Mesenchymal stem cell (in vitro differentiated cells and primary cell): ENCODE data around the gene TTLL9.

ENCODE experiments used
- DNase-seq: peaks from one replicate; pipeline ENCODE4 v3.0.0-alpha.2; 2013
- H2AFZ ChIP-seq: one replicate; pipeline ENCODE4 v1.6.1; 2013; ENCODE audit warnings: low read depth, mild to moderate bottlenecking, control low read depth, inconsistent platforms, low read length, moderate library complexity
- H2AK5ac ChIP-seq: 2 replicates; pipeline ENCODE4 v1.6.1; 2013; ENCODE audit warnings: low read length, moderate library complexity, mild to moderate bottlenecking, inconsistent platforms; ENCODE audit not compliant: severe bottlenecking
- H2BK120ac ChIP-seq: one replicate; pipeline ENCODE4 v1.6.1; 2013; ENCODE audit warnings: low read depth, mild to moderate bottlenecking, inconsistent platforms, low read length, moderate library complexity
- H2BK12ac ChIP-seq, 2 experiments: one replicate each; pipeline ENCODE4 v1.6.1; 2013; ENCODE audit warnings: inconsistent platforms in 2 of 2, low read length in 2 of 2, mild to moderate bottlenecking in 2 of 2, moderate library complexity in 2 of 2, control low read depth in 1 of 2
- H2BK15ac ChIP-seq: one replicate; pipeline ENCODE4 v1.6.1; 2013; ENCODE audit warnings: mild to moderate bottlenecking, low read depth, inconsistent platforms; ENCODE audit not compliant: poor library complexity, severe bottlenecking
- H2BK5ac ChIP-seq: 2 replicates; pipeline ENCODE4 v1.6.1; 2013; ENCODE audit warnings: low read depth, mild to moderate bottlenecking, low read length, control low read depth, inconsistent platforms; ENCODE audit not compliant: poor library complexity, severe bottlenecking
- H3K14ac ChIP-seq, 2 experiments: one replicate each; pipeline ENCODE4 v1.6.1; 2013; ENCODE audit warnings: inconsistent platforms in 2 of 2, low read length in 2 of 2, control low read depth in 1 of 2, mild to moderate bottlenecking in 1 of 2, moderate library complexity in 1 of 2
- H3K18ac ChIP-seq, 2 experiments: one replicate each; pipeline ENCODE4 v1.6.1; 2013; ENCODE audit warnings: inconsistent platforms in 2 of 2, low read length in 2 of 2, control low read depth in 1 of 2, low read depth in 1 of 2, mild to moderate bottlenecking in 1 of 2
- H3K23ac ChIP-seq, 2 experiments: one replicate each; pipeline ENCODE4 v1.6.1; 2013; ENCODE audit warnings: inconsistent platforms in 2 of 2, low read length in 2 of 2, mild to moderate bottlenecking in 2 of 2, moderate library complexity in 2 of 2, control low read depth in 1 of 2
- H3K27ac ChIP-seq: 2 replicates; pipeline ENCODE4 v1.5.1; 2013; ENCODE audit warnings: mild to moderate bottlenecking, moderate library complexity, low read length, control low read depth, inconsistent platforms; ENCODE audit not compliant: poor library complexity, severe bottlenecking
- H3K27me3 ChIP-seq, 2 experiments: 2 replicates each; pipeline versions ENCODE4 v1.6.1 to v1.7.0; 2013; ENCODE audit warnings: low read length in 2 of 2, mild to moderate bottlenecking in 2 of 2, moderate library complexity in 2 of 2, control low read depth in 1 of 2, inconsistent platforms in 1 of 2; ENCODE audit not compliant: control insufficient read depth in 1 of 2, insufficient read depth in 1 of 2
- H3K36me3 ChIP-seq, 2 experiments: 2 replicates each; pipeline versions ENCODE4 v1.6.1 to v1.7.0; 2013; ENCODE audit warnings: low read length in 2 of 2, control low read depth in 1 of 2, inconsistent platforms in 1 of 2, low read depth in 1 of 2, mild to moderate bottlenecking in 1 of 2; ENCODE audit not compliant: insufficient read depth in 2 of 2, control insufficient read depth in 1 of 2
- H3K4ac ChIP-seq, 2 experiments: one replicate each; pipeline ENCODE4 v1.6.1; 2013; ENCODE audit warnings: inconsistent platforms in 2 of 2, low read length in 2 of 2, mild to moderate bottlenecking in 2 of 2, moderate library complexity in 2 of 2, control low read depth in 1 of 2, low read depth in 1 of 2
- H3K4me1 ChIP-seq: 2 replicates; pipeline ENCODE4 v1.6.1; 2013; ENCODE audit warnings: low read depth, low read length, control low read depth; ENCODE audit not compliant: control insufficient read depth, insufficient read depth
- H3K4me2 ChIP-seq: 2 replicates; pipeline ENCODE4 v1.6.1; 2013; ENCODE audit warnings: low read length, mild to moderate bottlenecking, inconsistent platforms; ENCODE audit not compliant: poor library complexity, severe bottlenecking
- H3K4me3 ChIP-seq, 2 experiments: 2 replicates each; pipeline versions ENCODE4 v1.5.1 to v1.7.0; 2013; ENCODE audit warnings: low read length in 2 of 2, mild to moderate bottlenecking in 2 of 2, control low read depth in 1 of 2, low read depth in 1 of 2; ENCODE audit not compliant: insufficient read depth in 1 of 2
- H3K79me1 ChIP-seq: replicated peaks from 2 replicates; pipeline ENCODE4 v1.6.1; 2013; ENCODE audit warnings: mild to moderate bottlenecking, control low read depth, low read length, inconsistent platforms; ENCODE audit not compliant: poor library complexity, severe bottlenecking
- H3K9ac ChIP-seq: 2 replicates; pipeline ENCODE4 v1.7.0; 2013; ENCODE audit warnings: mild to moderate bottlenecking, low read length, moderate library complexity
- H3K9me3 ChIP-seq: 2 replicates; pipeline ENCODE4 v1.7.0; 2013; ENCODE audit warnings: mild to moderate bottlenecking, low read length; ENCODE audit not compliant: control insufficient read depth
- H4K8ac ChIP-seq: one replicate; pipeline ENCODE4 v1.6.1; 2013; ENCODE audit warnings: inconsistent platforms, mild to moderate bottlenecking, low read length, moderate library complexity
- H4K91ac ChIP-seq: one replicate; pipeline ENCODE4 v1.6.1; 2013; ENCODE audit warnings: mild to moderate bottlenecking, low read length, inconsistent platforms
- WGBS: methylation state at CpG from one replicate; pipeline ENCODE4 v1.1.7; 2013; ENCODE audit warnings: mixed read lengths; 5-methylcytosine and 5-hydroxymethylcytosine counted together

TTLL9 gene

DNA sequence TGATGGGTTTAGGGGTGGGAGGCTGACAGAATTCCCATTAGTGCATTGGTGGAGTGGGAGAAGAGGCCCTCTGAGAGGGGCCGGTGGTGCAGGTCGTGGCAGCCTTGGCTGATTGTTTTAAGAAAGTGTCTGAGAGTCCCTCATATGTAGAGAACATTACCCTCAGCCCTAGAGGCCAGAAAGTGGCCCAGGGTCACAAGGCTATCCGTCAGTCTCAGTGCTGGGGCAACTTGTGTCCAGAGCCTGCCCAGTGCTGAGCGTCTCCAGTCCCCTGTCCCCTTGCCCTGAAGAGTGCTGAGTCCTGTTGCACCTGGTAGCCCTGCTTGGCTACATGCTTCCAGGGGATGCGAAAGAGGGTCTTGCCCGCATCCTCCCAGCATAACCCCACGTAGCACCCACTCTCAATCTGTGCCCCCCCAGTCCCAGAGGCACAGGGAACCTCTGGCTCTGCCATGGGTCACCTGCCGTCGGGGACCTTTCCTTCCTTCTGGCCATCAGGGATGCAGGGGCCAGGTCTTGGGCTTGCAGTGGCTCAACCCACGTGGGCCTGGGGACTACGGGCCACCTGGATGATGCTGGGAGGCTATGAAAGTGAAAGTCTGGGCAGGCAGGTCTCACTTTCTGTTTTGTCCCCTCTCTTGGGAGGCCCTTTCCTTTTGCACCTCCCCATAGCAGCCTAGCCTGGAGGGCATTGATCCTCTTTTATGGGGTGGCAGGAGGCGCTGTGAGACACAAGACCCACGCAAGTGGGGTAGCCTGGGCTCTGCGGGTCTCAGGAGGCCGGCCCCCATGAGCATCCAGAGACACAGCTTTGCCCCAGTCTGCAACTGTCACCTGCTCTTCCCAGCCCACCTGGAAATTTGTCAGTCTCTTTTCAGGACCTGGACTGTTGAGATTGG is 12.3 kb upstream of the TTLL9 start:
- no peak overlapping the region for H2BK12ac ChIP-seq
- H3K27me3 ChIP-seq: peaks cover 92% of the 10 kb centered on the region in 2 experiments
- H2AK5ac ChIP-seq: no peak overlapping the region
- H3K36me3 ChIP-seq: no peaks in the 10 kb centered on the region
- no peaks in the 10 kb centered on the region for H3K9me3 ChIP-seq
- H3K18ac ChIP-seq: no peak overlapping the region
- no peak overlapping the region for H3K27ac ChIP-seq
- 76% methylated on average over 15 of the region's 15 CpGs for WGBS
- no peak overlapping the region for H2BK15ac ChIP-seq
- H3K4me3 ChIP-seq: no peak overlapping the region
- H3K4ac ChIP-seq: no peak overlapping the region
- H3K14ac ChIP-seq: no peak overlapping the region
- no peak overlapping the region for H2BK120ac ChIP-seq
- no peak overlapping the region for H2BK5ac ChIP-seq
- no peak overlapping the region for H3K9ac ChIP-seq
- H3K4me1 ChIP-seq: peaks cover 15% of the 10 kb centered on the region
- no peak overlapping the region for H4K91ac ChIP-seq
- peak overlapping the region in 1 of 2 experiments; percentile 2 for H3K23ac ChIP-seq
- H4K8ac ChIP-seq: no peak overlapping the region
- no peak overlapping the region for H2AFZ ChIP-seq
- no peak for DNase-seq
- no peak overlapping the region for H3K4me2 ChIP-seq
- H3K79me1 ChIP-seq: no peaks in the 10 kb centered on the region

- Histone ChIP-seq H3K4me1 (peaks cover 15% of the 10 kb centered on the region), H2AK5ac (no peak overlapping the region), H3K79me1 (no peaks in the 10 kb centered on the region), H3K4me2 (no peak overlapping the region), H3K23ac (no peak overlapping the region), H3K36me3 (no peaks in the 10 kb centered on the region), H2BK12ac (no peak overlapping the region), H2BK120ac (no peak overlapping the region), H3K4ac (no peak overlapping the region), H3K9me3 (no peaks in the 10 kb centered on the region), H2BK15ac (no peak overlapping the region), H3K9ac (no peak overlapping the region), H2BK5ac (no peak overlapping the region), H3K27ac (no peak overlapping the region), H4K91ac (no peak overlapping the region), H4K8ac (no peak overlapping the region), H2AFZ (no peak overlapping the region), H3K14ac (no peak overlapping the region), H3K4me3 (no peak overlapping the region), H3K27me3 (peaks cover 95 to 96% of the 10 kb centered on the region in 2 experiments), H3K18ac (no peak overlapping the region)
- no peak for DNase-seq
- 83% methylated on average over 3 of the region's 3 CpGs for WGBS
Measured at GRCh38 chr20:31858760-31859083, 11.7 kb upstream of the TTLL9 start.

DNA sequence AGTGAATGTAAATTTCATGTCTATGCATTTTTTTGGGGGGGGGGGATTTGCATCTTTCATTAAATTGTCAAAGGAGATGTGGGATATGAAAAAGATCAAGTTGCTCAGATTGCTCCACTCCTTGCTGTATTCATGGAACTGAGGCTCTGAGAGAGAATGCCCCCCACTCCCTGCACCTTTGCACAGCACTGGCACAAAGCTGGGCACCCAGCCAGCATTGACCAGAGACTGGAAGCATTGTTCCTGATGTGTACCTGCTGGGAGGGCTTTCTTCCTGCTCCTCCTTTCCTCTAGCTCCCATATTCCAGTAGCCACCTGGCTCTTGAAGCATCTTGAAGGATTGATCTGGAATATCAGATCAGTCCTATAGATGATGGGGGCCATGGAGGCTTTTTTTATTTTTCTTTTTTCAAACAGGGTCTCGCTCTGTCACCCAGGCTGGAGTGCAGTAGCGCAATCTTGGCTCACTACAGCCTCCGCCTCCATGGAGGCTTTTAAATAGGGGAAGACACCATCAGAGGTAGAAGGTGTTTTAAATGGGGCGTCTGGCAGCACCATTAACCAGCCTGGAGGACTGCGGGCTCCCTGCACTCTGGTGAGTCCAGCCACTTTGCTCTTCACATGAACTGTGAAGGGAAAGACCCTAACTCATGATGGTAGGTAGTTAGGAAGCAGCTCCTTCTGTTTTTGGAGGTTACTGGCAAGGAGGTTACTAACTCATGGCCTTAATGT is 11.0 kb upstream of the TTLL9 start:
- peaks cover 95 to 96% of the 10 kb centered on the region in 2 experiments for H3K27me3 ChIP-seq
- no peaks in the 10 kb centered on the region for H3K36me3 ChIP-seq
- WGBS: 86% methylated on average over 5 of the region's 5 CpGs
- no peak overlapping the region for H3K23ac ChIP-seq
- H2AFZ ChIP-seq: no peak overlapping the region
- H2BK12ac ChIP-seq: no peak overlapping the region
- H3K9ac ChIP-seq: no peak overlapping the region
- H4K8ac ChIP-seq: no peak overlapping the region
- peaks cover 15% of the 10 kb centered on the region for H3K4me1 ChIP-seq
- no peaks in the 10 kb centered on the region for H3K9me3 ChIP-seq
- no peak overlapping the region for H3K18ac ChIP-seq
- H3K27ac ChIP-seq: no peak overlapping the region
- no peak overlapping the region for H3K4ac ChIP-seq
- no peaks in the 10 kb centered on the region for H3K79me1 ChIP-seq
- no peak overlapping the region for H2BK120ac ChIP-seq
- no peak overlapping the region for H3K4me2 ChIP-seq
- no peak overlapping the region for H2BK5ac ChIP-seq
- no peak overlapping the region for H4K91ac ChIP-seq
- no peak for DNase-seq
- H3K14ac ChIP-seq: no peak overlapping the region
- no peak overlapping the region for H3K4me3 ChIP-seq
- no peak overlapping the region for H2BK15ac ChIP-seq
- no peak overlapping the region for H2AK5ac ChIP-seq

DNA sequence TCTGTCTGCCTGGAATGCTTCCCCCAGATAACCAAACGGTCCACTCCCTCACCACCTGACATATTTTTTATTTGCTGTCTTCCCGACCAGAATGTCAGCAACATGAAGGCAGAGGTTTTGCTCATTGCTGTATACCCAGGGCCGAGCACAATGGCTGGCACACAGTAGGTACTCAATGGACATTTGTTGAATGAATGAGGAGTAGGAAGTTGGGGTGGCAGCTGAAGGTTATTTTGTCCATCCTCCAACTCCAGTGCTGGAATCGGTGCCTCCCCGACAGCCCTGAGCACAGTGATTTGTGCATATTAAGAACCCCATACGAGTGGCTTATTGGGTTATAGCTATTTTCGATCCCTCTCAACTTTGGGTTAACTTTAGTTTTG is 10.4 kb upstream of the TTLL9 start:
- Histone ChIP-seq H3K9me3 (no peaks in the 10 kb centered on the region), H3K4me2 (no peak overlapping the region), H3K4ac (no peak overlapping the region), H4K8ac (no peak overlapping the region), H2BK5ac (no peak overlapping the region), H2BK15ac (no peak overlapping the region), H2AFZ (no peak overlapping the region), H2AK5ac (no peak overlapping the region), H3K36me3 (no peaks in the 10 kb centered on the region), H3K79me1 (no peaks in the 10 kb centered on the region), H2BK12ac (no peak overlapping the region), H3K9ac (no peak overlapping the region), H2BK120ac (no peak overlapping the region), H4K91ac (no peak overlapping the region), H3K4me3 (no peak overlapping the region), H3K27me3 (peaks cover 95 to 96% of the 10 kb centered on the region in 2 experiments), H3K23ac (no peak overlapping the region), H3K4me1 (peaks cover 15% of the 10 kb centered on the region), H3K27ac (no peak overlapping the region), H3K18ac (no peak overlapping the region), H3K14ac (no peak overlapping the region)
- DNase-seq: no peak
- WGBS: 83% methylated on average over 7 of the region's 7 CpGs
